H1 (cell line): Measurements from ENCODE around the gene PSMB5. TPM values are rescaled to one million over a fixed set of nuclear protein-coding genes. Genes with fewer than 3 reads are reported as not detected.

ENCODE experiments used
- CTCF ChIA-PET: fragments of 300-600 bp; sonication (Branson Sonifier 250); formaldehyde crosslinking; loops from one replicate; lab custom pipeline; 2021; ENCODE audit not compliant: partially characterized antibody; lab: Charles Lee
- POLR2A ChIA-PET: fragments of 300-600 bp; sonication (Branson Sonifier 250); formaldehyde crosslinking; loops from one replicate; lab custom pipeline; 2021; ENCODE audit warnings: inconsistent platforms; ENCODE audit not compliant: partially characterized antibody; lab: Charles Lee
- DNase-seq, 2 experiments: peaks; one replicate each; pipeline versions ENCODE4 v3.0.0 to v3.0.0-alpha.2; 2010 to 2022; ENCODE audit warnings: low spot score in 2 of 2, low read depth in 1 of 2, mixed read lengths in 1 of 2
- FAIRE-seq: peaks from 2 replicates; lab custom pipeline; 2011; peaks lifted over from hg19 to GRCh38; lab: Jason Lieb, UNC
- H2AFZ ChIP-seq: 2 replicates; pipeline ENCODE4 v1.8.1; 2012; ENCODE audit warnings: low read length, inconsistent platforms
- H2AK5ac ChIP-seq: 2 replicates; pipeline ENCODE4 v1.6.1; 2013; ENCODE audit warnings: low read depth, low read length
- H2BK120ac ChIP-seq: replicated peaks from 2 replicates; pipeline ENCODE3; 2013; ENCODE audit warnings: low read depth, low read length, inconsistent platforms
- H2BK12ac ChIP-seq: 2 replicates; pipeline ENCODE4 v1.6.1; 2013; ENCODE audit warnings: low read depth, low read length
- H2BK15ac ChIP-seq: 2 replicates; pipeline ENCODE4 v1.6.1; 2013; ENCODE audit warnings: low read length
- H2BK20ac ChIP-seq: 2 replicates; pipeline ENCODE4 v1.6.1; 2013; ENCODE audit warnings: low read length
- H2BK5ac ChIP-seq: 2 replicates; pipeline ENCODE4 v1.6.1; 2013; ENCODE audit warnings: low read depth, low read length
- H3K14ac ChIP-seq: 2 replicates; pipeline ENCODE4 v1.6.1; 2013; ENCODE audit warnings: inconsistent platforms; ENCODE audit not compliant: insufficient read length
- H3K18ac ChIP-seq: 2 replicates; pipeline ENCODE4 v1.6.1; 2013; ENCODE audit warnings: low read length; ENCODE audit errors: extremely low read depth
- H3K23ac ChIP-seq: 2 replicates; pipeline ENCODE4 v1.6.1; 2013; ENCODE audit warnings: inconsistent platforms; ENCODE audit not compliant: insufficient read length
- H3K23me2 ChIP-seq: 2 replicates; pipeline ENCODE4 v1.6.1; 2013; ENCODE audit warnings: low read depth, low read length
- H3K27ac ChIP-seq: 2 replicates; pipeline ENCODE4 v1.6.1; 2011; ENCODE audit warnings: low read depth, low read length, inconsistent platforms
- H3K27me3 ChIP-seq, 4 experiments: replicated peaks in 1 of 4; 1 replicate in 1 of 4; 2 replicates in 3 of 4; pipeline versions ENCODE4 v1.6.1 to v1.8.1; 2011 to 2013; ENCODE audit warnings: low read length in 3 of 4, mild to moderate bottlenecking in 3 of 4, inconsistent platforms in 2 of 4, mixed read lengths in 2 of 4, moderate library complexity in 1 of 4; ENCODE audit not compliant: control insufficient read depth in 3 of 4, insufficient read depth in 3 of 4; ENCODE audit errors: extremely low read depth in 1 of 4
- H3K36me3 ChIP-seq, 4 experiments: 2 replicates each; pipeline versions ENCODE4 v1.6.1 to v1.8.1; 2011 to 2013; ENCODE audit warnings: mild to moderate bottlenecking in 4 of 4, low read length in 3 of 4, moderate library complexity in 2 of 4, control low read depth in 1 of 4, inconsistent platforms in 1 of 4; ENCODE audit not compliant: insufficient read depth in 4 of 4, control insufficient read depth in 2 of 4
- H3K4ac ChIP-seq: replicated peaks from 2 replicates; pipeline ENCODE3; 2013; ENCODE audit warnings: low read length, low read depth, mixed read lengths, inconsistent platforms; ENCODE audit not compliant: insufficient read length
- H3K4me1 ChIP-seq, 4 experiments: replicated peaks in 1 of 4; 1 replicate in 1 of 4; 2 replicates in 3 of 4; pipeline versions ENCODE4 v1.6.1 to v1.8.1; 2011 to 2013; ENCODE audit warnings: low read length in 3 of 4, inconsistent platforms in 2 of 4, mixed read lengths in 1 of 4; ENCODE audit not compliant: insufficient read depth in 4 of 4, control insufficient read depth in 3 of 4
- H3K4me2 ChIP-seq, 2 experiments: 2 replicates each; pipeline versions ENCODE4 v1.6.1 to v1.8.1; 2011 to 2013; ENCODE audit warnings: low read depth in 2 of 2, low read length in 2 of 2, control low read depth in 1 of 2, inconsistent platforms in 1 of 2, mild to moderate bottlenecking in 1 of 2; ENCODE audit not compliant: insufficient read depth in 1 of 2
- H3K4me3 ChIP-seq, 4 experiments: fragments of 200-600, 300-600 bp in 1 of 4; sonication (generic), shearing (Covaris generic), sonication (Bioruptor Twin) in 1 of 4; 2 replicates each; pipeline versions ENCODE4 v1.5.1 to v1.8.1; 2011 to 2016; ENCODE audit warnings: low read length in 4 of 4, low read depth in 3 of 4, control low read depth in 2 of 4, inconsistent platforms in 2 of 4, mild to moderate bottlenecking in 2 of 4, mixed read lengths in 1 of 4, moderate library complexity in 1 of 4; ENCODE audit not compliant: insufficient read depth in 2 of 4; ENCODE audit errors: extremely low read depth in 1 of 4
- H3K56ac ChIP-seq: replicated peaks from 2 replicates; pipeline ENCODE3; 2013; ENCODE audit warnings: low read depth, mild to moderate bottlenecking, mixed read lengths, low read length, inconsistent platforms; ENCODE audit not compliant: insufficient read length
- H3K79me1 ChIP-seq: 2 replicates; pipeline ENCODE4 v1.6.1; 2013; ENCODE audit warnings: low read depth, low read length, control low read depth
- H3K79me2 ChIP-seq, 2 experiments: 2 replicates each; pipeline versions ENCODE4 v1.6.1 to v1.8.1; 2012 to 2013; ENCODE audit warnings: low read length in 2 of 2, mild to moderate bottlenecking in 2 of 2, inconsistent platforms in 1 of 2; ENCODE audit not compliant: insufficient read depth in 2 of 2, control insufficient read depth in 1 of 2
- H3K9ac ChIP-seq, 4 experiments: replicated peaks in 1 of 4; 1 replicate in 1 of 4; 2 replicates in 3 of 4; pipeline versions ENCODE4 v1.6.1 to v1.8.1; 2011 to 2013; ENCODE audit warnings: low read depth in 3 of 4, low read length in 3 of 4, control low read depth in 2 of 4, mild to moderate bottlenecking in 2 of 4, moderate library complexity in 2 of 4, inconsistent platforms in 1 of 4; ENCODE audit errors: extremely low read depth in 1 of 4
- H3K9me3 ChIP-seq, 2 experiments: 2 replicates each; pipeline versions ENCODE4 v1.6.1 to v1.8.1; 2012 to 2013; ENCODE audit warnings: mild to moderate bottlenecking in 2 of 2, moderate library complexity in 2 of 2, control low read depth in 1 of 2, inconsistent platforms in 1 of 2, low read depth in 1 of 2, low read length in 1 of 2, mixed read lengths in 1 of 2; ENCODE audit not compliant: insufficient read depth in 2 of 2
- H4K20me1 ChIP-seq, 2 experiments: replicated peaks in 1 of 2; 2 replicates each; pipeline versions ENCODE3 to v1.8.1; 2011 to 2013; ENCODE audit warnings: inconsistent platforms in 2 of 2, low read length in 2 of 2, mild to moderate bottlenecking in 1 of 2; ENCODE audit not compliant: insufficient read depth in 2 of 2, control insufficient read depth in 1 of 2
- H4K5ac ChIP-seq: 2 replicates; pipeline ENCODE4 v1.6.1; 2013; ENCODE audit warnings: low read length, low read depth, mixed read lengths, inconsistent platforms; ENCODE audit not compliant: insufficient read length
- H4K8ac ChIP-seq: 2 replicates; pipeline ENCODE4 v1.8.0; 2013; ENCODE audit warnings: mild to moderate bottlenecking, moderate library complexity, low read length, inconsistent platforms; ENCODE audit not compliant: insufficient read depth; ENCODE audit errors: extremely low read depth
- H4K91ac ChIP-seq: replicated peaks from 2 replicates; pipeline ENCODE3; 2013; ENCODE audit warnings: low read length, mixed read lengths, inconsistent platforms; ENCODE audit not compliant: insufficient read length
- CEBPB ChIP-seq: IDR thresholded peaks from 2 replicates; pipeline ENCODE4 v1.6.1; 2012; ENCODE audit warnings: low read depth, low read length
- CHD2 ChIP-seq: IDR thresholded peaks from 2 replicates; pipeline ENCODE4 v1.6.1; 2012; ENCODE audit warnings: low read length, improper control_type of control experiment
- HDAC2 ChIP-seq, 2 experiments: fragments of 300-600 bp in 1 of 2; sonication (generic) in 1 of 2; IDR thresholded peaks; 2 replicates each; pipeline ENCODE4 v1.6.1; 2011 to 2012; ENCODE audit warnings: low read depth in 2 of 2, low read length in 2 of 2, mild to moderate bottlenecking in 2 of 2, moderate library complexity in 2 of 2, borderline replicate concordance in 1 of 2, inconsistent platforms in 1 of 2
- KDM5A ChIP-seq: fragments of 200-600 bp; IDR thresholded peaks from 2 replicates; pipeline ENCODE4 v1.7.1; 2012; ENCODE audit warnings: mild to moderate bottlenecking, low read length, inconsistent platforms, mixed read lengths
- RFX5 ChIP-seq: IDR thresholded peaks from 2 replicates; pipeline ENCODE4 v1.6.1; 2011; ENCODE audit warnings: low read depth, low read length, improper control_type of control experiment, borderline replicate concordance
- SP4 ChIP-seq: IDR thresholded peaks from 2 replicates; pipeline ENCODE4 v1.6.1; 2012; ENCODE audit warnings: low read length, inconsistent platforms
- SRF ChIP-seq: IDR thresholded peaks from 2 replicates; pipeline ENCODE4 v1.6.1; 2011; ENCODE audit warnings: mild to moderate bottlenecking, low read depth, low read length, moderate library complexity
- whole genome bisulfite sequencing, 2 experiments: shearing (Covaris generic) in 1 of 2; methylation state at CpG; one replicate each; pipeline versions ENCODE4 v1.1.6 to v1.1.7; 2013 to 2015; ENCODE audit warnings: low lambda C conversion rate in 2 of 2, mixed read lengths in 2 of 2, inconsistent platforms in 1 of 2, low coverage in 1 of 2, missing lambda C conversion rate in 1 of 2; ENCODE audit not compliant: insufficient replicate concordance in 2 of 2, insufficient coverage in 1 of 2, insufficient read length in 1 of 2; ENCODE audit errors: extremely low coverage in 1 of 2, missing lambda C conversion rate in 1 of 2; 5-methylcytosine and 5-hydroxymethylcytosine counted together
- polyA plus RNA-seq, 7 experiments: library from polyadenylated mRNA; depleted of rRNA in 3 of 7; stranded (reverse) in 5 of 7; unstranded in 2 of 7; fragments of >200 nt in 5 of 7; fragments of 200-250 nt in 2 of 7; gene quantifications; 1 replicate in 5 of 7; 2 replicates in 1 of 7; 4 replicates in 1 of 7; pipeline versions ENCODE4 v1.2.1 to v1.2.3, GENCODE V29; 2011 to 2013; ENCODE audit warnings: missing spikeins in 2 of 7, mixed read lengths in 2 of 7
- total RNA-seq: library from RNA; stranded (reverse); fragmentation: NEBNext Ultra II Directional; extraction: Animal tissue kit (Norgen Biotek cat#: 25700); gene quantifications from 2 replicates; pipeline ENCODE4 v1.2.1, GENCODE V29; 2021

PSMB5 gene
- total and polyA plus RNA-seq, 2 of the 8 experiments (the other 6 are each of a cell fraction or from before 2014, with no cell fraction given) = 254 to 510 TPM

DNA sequence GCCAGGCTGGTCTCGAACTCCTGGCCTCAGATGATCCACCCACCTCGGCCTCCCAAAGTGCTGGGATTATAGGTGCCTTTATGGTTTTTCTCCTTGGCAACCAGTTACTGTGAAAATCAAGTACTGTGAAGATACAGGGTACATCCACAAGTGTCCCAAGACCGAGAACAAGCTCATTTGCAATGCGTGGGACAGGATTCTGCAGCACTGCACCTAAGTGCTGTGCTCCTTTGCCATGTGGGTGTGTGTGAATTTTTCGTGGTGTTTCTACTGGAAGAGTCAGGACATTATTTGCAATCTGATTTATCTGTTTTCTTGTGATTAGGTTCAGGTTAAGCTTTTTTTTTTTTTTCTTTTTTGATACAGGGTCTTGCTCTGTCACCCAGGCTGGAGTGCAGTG lies 17.6 kb downstream of the PSMB5 start:
- Histone ChIP-seq H3K4me2 (no peak overlapping the region), H3K4me1 (no peaks in the 10 kb centered on the region), H3K23ac (no peak overlapping the region), H4K8ac (no peak overlapping the region), H3K9me3 (no peaks in the 10 kb centered on the region), H3K27ac (no peak overlapping the region), H3K4ac (peak overlapping the region; percentile 53), H3K4me3 (no peak overlapping the region), H2AK5ac (no peak overlapping the region), H2BK120ac (no peak overlapping the region), H3K27me3 (no peaks in the 10 kb centered on the region), H4K20me1 (no peaks in the 10 kb centered on the region), H2BK5ac (no peak overlapping the region), H3K56ac (no peak overlapping the region), H3K36me3 (no peaks in the 10 kb centered on the region), H4K91ac (no peak overlapping the region), H3K14ac (no peak overlapping the region), H2BK15ac (no peak overlapping the region), H3K18ac (no peak overlapping the region), H2BK20ac (no peak overlapping the region), H4K5ac (no peak overlapping the region), H3K79me1 (no peaks in the 10 kb centered on the region)
- no peak for DNase-seq
- WGBS, 2 experiments = 93% methylated on average over 5 of the region's 5 CpGs; no CpG with 5 or more reads in 1 of the 2 experiments
- CTCF ChIA-PET = interaction anchor here (0.7 to 11.9 kb wide), 12 partner anchors 8 to 60 kb away, joined by 3 to 103 read pairs (median 4); partner anchors contain the start of gene AJUBA
- POLR2A ChIA-PET = interaction anchor here (1.3 to 10.9 kb wide), 5 partner anchors 8 to 52 kb away, joined by 3 to 94 read pairs (median 4); partner anchors contain the start of gene PSMB5
- TF ChIP-seq HDAC2 (IDR thresholded peaks at IDR 0.05; ENCODE audit: borderline replicate concordance in 1 of 2, low read depth in 2 of 2, low read length in 2 of 2) (no peak), CEBPB (no peak), CHD2 (no peak), KDM5A (no peak), SP4 (no peak), RFX5 (no peak), SRF (no peak)
- TF ChIP-seq, all 59 proteins: peak for 0
- Histone ChIP-seq H3K79me2 (no peaks in the 10 kb centered on the region), H2BK12ac (no peak overlapping the region), H3K9ac (no peak overlapping the region), H3K23me2 (no peaks in the 10 kb centered on the region; the same call in 1 of the 2 replicates), H2AFZ (no peak overlapping the region)
- no peak for FAIRE-seq
